NCI-H128 (cell line): ENCODE measurements around the gene FAM83D.
"Not testable (repeated sequence)": the region's sequence is repeated elsewhere in the genome, so short reads cannot be mapped to it uniquely, and the experiment has no call there.

Experiments
- DNase-seq: peaks from one replicate; lab custom pipeline; 2025; ENCODE audit not compliant: unreplicated experiment; lab: John Stamatoyannopoulos, UW

FAM83D gene

GRCh38 chr20:38934530-38934929, 8.3 kb downstream of the FAM83D start:
- no peak for DNase-seq

GRCh38 chr20:38935285-38935684, 9.1 kb downstream of the FAM83D start:
- no peak for DNase-seq

DNA sequence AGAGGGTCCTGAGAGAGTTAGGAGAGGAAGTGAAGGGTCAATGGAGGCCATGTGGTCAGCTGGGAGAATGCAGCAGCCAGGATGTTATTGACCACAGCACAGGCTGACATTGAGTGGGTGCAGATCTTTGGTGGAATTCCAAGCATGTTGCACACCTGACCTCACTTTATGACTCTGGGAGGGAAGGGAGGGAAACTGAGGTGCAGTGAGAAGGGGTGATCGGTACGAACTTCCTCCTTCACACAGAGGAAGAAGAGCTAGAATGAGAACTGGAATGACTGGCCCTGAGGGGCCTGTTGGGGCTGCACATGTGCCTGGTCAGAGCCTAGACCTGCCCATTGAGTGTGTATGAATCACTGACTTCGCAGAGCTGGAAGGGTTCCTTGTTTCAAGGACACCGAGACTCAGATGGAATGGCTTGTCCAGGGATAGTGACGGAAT, 9.8 kb downstream of the FAM83D start:
- no peak for DNase-seq

- no peak for DNase-seq
Measured at GRCh38 chr20:38937000-38937399, 10.8 kb downstream of the FAM83D start.

GRCh38 chr20:38937978-38938473, 11.8 kb downstream of the FAM83D start:
- DNase-seq = no peak

GRCh38 chr20:38939686-38940085, 13.5 kb downstream of the FAM83D start:
- DNase-seq = no peak

DNA sequence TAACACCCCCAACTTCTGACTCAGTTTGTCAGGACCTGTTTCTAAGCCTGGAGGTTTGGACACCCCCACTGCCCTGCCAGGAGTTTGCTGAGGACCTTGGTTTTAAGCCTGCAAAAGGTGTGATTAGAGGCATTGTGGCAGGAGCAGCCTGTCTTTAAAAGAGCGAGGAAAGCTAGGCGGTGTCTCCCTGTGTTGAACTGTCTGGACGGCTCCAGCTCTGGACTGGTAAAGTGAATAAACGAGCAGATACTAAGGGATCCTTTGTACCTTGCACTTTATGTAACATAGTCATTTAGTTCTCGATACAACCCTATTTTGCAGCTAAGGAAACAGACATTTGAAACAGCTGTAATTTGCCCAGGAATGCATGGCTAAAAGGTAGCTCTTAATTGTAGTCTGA, 14.4 kb downstream of the FAM83D start:
- no peak for DNase-seq

- no peak for DNase-seq
Measured at GRCh38 chr20:38941726-38942389, 15.6 kb downstream of the FAM83D start.

GRCh38 chr20:38945012-38945411, 18.8 kb downstream of the FAM83D start:
- no peak for DNase-seq

- DNase-seq = no peak
Measured at GRCh38 chr20:38946836-38947235, 20.6 kb downstream of the FAM83D start.

DNA sequence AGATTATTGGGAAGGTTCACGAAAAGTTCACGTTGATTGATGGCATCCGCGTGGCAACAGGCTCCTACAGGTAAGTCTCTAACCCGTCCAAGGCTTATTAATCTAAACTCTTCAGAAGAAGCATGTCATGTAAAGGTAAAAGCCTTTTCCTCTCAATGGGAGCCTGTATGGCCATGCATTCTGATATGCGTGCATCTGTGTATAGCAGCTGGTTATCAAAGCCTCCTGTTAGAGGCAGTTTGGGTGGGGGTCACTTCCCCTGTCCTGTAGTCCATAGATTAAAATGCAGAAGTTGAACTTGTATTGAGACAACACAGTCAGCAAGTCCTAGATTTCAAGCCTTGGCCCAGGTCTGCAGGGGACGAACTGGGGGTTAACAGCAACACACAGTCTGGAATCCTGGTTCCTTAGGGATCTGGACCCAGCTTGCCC, 21.7 kb downstream of the FAM83D start:
- DNase-seq = no peak

GRCh38 chr20:38950254-38950653, 24.0 kb downstream of the FAM83D start:
- DNase-seq = no peak

GRCh38 chr20:38951611-38952010, 25.4 kb downstream of the FAM83D start:
- DNase-seq = no peak

DNA sequence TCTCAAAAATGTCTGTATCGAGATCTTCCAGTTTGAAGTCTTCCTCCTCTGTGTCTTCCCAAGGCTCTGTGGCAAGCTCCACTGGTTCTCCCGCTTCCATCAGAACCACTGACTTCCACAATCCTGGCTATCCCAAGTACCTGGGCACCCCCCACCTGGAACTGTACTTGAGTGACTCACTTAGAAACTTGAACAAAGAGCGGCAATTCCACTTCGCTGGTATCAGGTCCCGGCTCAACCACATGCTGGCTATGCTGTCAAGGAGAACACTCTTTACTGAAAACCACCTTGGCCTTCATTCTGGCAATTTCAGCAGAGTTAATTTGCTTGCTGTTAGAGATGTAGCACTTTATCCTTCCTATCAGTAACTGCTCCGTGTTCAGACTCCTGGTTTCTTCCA, 25.9 kb downstream of the FAM83D start:
- no peak for DNase-seq

DNA sequence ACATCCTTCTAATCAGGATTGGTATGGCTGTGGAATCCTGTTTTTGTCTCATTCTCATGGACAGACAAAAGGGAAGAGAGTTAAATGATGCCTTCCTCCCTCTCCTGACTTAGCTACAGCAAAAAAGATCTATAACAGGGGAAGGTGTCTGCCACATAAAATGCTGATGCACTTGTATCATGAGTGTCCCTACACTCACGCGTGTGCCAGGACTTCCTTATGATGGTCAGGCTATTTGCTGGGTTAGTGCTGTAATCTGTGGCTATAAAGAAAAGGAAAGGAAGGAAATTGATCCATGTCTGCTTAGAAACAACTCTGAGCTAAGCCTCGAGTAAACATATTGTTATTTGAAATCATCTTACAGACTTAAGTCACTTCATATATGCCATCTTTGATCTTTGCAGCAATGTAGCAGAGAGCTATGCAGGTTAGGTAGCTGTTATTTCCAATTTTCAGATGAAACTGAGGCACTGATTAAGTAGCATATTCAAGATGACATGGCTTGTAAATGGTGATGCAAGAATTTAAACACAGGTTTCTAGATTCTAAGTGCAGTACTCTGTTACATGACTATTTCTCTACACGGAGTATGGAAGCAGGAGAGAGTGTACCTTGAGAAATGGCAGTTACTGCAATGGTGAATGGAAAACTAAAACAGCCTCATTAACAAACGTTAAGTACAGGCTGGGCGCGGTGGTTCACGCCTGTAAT, 27.6 kb downstream of the FAM83D start:
- DNase-seq = no peak

- DNase-seq = no peak
Measured at GRCh38 chr20:38957235-38957876, 31.1 kb downstream of the FAM83D start.

GRCh38 chr20:38957915-38958485, 31.8 kb downstream of the FAM83D start:
- DNase-seq = no peak

- DNase-seq = not testable (repeated sequence)
Measured at GRCh38 chr20:38960187-38960687, 34.0 kb downstream of the FAM83D start.

- no peak for DNase-seq
Measured at GRCh38 chr20:38961530-38962043, 35.4 kb downstream of the FAM83D start.

DNA sequence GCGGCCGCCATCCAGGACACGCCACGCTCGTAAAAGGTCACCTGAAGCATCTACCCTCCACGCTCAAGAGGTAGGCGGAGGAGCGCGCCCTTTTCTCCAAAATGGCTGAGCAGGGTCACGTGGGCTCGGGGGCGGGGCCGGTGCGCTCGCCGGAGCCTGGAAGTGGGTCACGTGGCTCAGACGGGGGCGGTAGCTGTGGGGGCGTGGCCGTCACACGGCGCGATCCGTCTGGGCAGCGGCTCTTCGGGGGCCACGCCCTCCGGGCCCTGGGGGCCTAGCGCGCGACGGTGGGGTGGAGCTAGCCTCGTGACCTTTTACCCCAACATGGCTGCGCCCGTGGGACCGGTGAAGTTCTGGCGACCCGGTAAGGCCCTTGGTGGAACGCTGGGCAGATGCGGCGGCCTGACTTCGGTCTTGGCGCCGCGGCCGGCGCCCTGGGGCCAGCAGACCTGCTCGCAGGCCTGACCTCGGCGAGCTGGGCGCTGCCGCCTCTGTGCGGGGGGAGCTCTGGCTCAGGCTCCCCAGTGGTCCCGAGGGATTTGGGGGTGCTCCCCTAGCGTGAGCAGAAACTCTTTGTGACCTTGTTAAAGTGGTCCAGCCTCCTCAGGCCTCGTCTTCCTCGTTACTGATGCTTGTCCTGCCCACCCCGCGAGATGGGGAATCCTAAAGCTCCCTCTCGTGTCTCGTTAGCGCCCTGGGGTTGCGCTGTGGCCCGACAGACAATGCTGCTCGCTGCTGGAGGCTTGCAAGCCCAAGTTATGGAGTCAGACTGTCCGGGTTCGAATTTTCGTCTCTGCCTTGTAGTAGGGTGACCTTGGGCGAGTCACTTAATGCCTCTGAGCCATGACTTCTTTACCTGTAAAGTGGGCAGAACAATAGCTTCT, 36.1 kb downstream of the FAM83D start, which contains the start of gene DHX35:
Gene DHX35, plus strand, starts transcription at position 301 of the 884 bp plus-strand sequence. Its CDS starts 24 bp downstream, at position 325.
- DNase-seq = peak; percentile 93
